Thyroid gland (tissue), 4 donors: ENCODE results near the gene LRP1. TPM values are rescaled to one million over a fixed set of nuclear protein-coding genes. Genes with fewer than 3 reads are reported as not detected.

ENCODE experiments used
- DNase-seq, 2 donors: peaks; one replicate each; pipeline ENCODE4 v3.0.0-alpha.2; 2019
- H3K27ac ChIP-seq, 3 donors: fragments of 200-600 bp; sonication (generic); 1 replicate in 2 of 3; 2 replicates in 1 of 3; pipeline ENCODE4 v1.5.1; 2016 to 2019; ENCODE audit warnings: mild to moderate bottlenecking in 1 of 3, moderate library complexity in 1 of 3
- H3K27me3 ChIP-seq: fragments of 200-600 bp; sonication (generic); one replicate; pipeline ENCODE4 v1.5.1; 2019
- H3K36me3 ChIP-seq, 2 donors: fragments of 200-600 bp; sonication (generic); one replicate each; pipeline ENCODE4 v1.5.1; 2016 to 2019
- H3K4me1 ChIP-seq, 2 donors: fragments of 200-600 bp; sonication (generic); one replicate each; pipeline ENCODE4 v1.5.1; 2017 to 2019
- H3K4me3 ChIP-seq, 3 donors: fragments of 200-600 bp; sonication (generic); replicated peaks in 1 of 3; 1 replicate in 2 of 3; 2 replicates in 1 of 3; pipeline ENCODE4 v1.5.1; 2016; ENCODE audit warnings: mild to moderate bottlenecking in 1 of 3
- H3K9me3 ChIP-seq: fragments of 200-600 bp; sonication (generic); one replicate; pipeline ENCODE4 v1.5.1; 2017
- CTCF ChIP-seq, 6 experiments: fragments of 200-600 bp in 3 of 6; fragments of 450-650 bp in 3 of 6; sonication (generic) in 3 of 6; IDR thresholded peaks; one replicate each; pipeline ENCODE4 v1.5.1; 2016 to 2019; ENCODE audit warnings: antibody characterized with exemption in 6 of 6, mild to moderate bottlenecking in 2 of 6, inconsistent platforms in 1 of 6, moderate library complexity in 1 of 6
- POLR2A ChIP-seq, 2 donors: fragments of 450-650 bp; IDR thresholded peaks; one replicate each; pipeline ENCODE4 v1.6.1; 2017; ENCODE audit warnings: antibody characterized with exemption in 2 of 2, mild to moderate bottlenecking in 2 of 2, moderate library complexity in 1 of 2
- WGBS, 2 donors: methylation state at CpG; one replicate each; pipeline ENCODE4 v1.1.5; 2017; 5-methylcytosine and 5-hydroxymethylcytosine counted together
- intact Hi-C: fragments of 100-400 bp; cut with DNase I; formaldehyde crosslinking; loops from one replicate; pipeline ENCODE4 v1.15.1; 2023
- total RNA-seq, 4 donors: library from RNA; depleted of rRNA; stranded (reverse); fragments of >200 nt; gene quantifications; one replicate each; pipeline ENCODE4 v1.2.3, GENCODE V29; 2016

LRP1 gene
- total RNA-seq, 4 donors from 2014 or later, result 98.5 to 161 (median 118) TPM

DNA sequence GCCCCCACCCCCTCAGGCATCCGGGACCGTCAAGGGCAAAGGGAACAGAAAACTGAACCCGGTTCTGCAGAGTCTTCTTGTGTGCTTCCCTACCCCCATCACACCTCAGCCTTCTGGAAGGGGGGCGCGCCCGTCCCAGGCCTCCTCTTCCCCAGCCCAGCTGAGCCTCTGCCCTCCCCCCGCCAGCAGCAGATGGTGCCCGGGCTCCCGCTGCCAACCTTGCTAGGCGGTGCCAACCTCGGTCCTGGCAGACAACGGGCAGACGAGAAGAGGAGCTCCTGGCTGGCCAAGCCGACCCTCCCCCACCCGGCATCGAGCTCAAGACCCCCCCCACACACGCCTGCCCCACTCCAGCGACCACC, 114.0 kb downstream of the LRP1 start:
- TF ChIP-seq CTCF (IDR thresholded peaks at IDR 0.05) (no peak), POLR2A (IDR thresholded peaks at IDR 0.05) (no peak)
- Histone ChIP-seq H3K9me3 (no peaks in the 10 kb centered on the region), H3K4me3 (peak overlapping the region in 1 of 3 donors; percentile 27), H3K27ac (no peak overlapping the region), H3K4me1 (peaks cover 31 to 60% of the 10 kb centered on the region in 2 donors), H3K27me3 (peaks cover 35% of the 10 kb centered on the region), H3K36me3 (no peaks in the 10 kb centered on the region)
- intact Hi-C loops, result no loop called here
- DNase-seq, result peak; percentile 34 to 36
- WGBS, 2 donors, result 0% methylated on average over 11 of the region's 18 CpGs; no CpG with 5 or more reads in 1 of the 2 donors

DNA sequence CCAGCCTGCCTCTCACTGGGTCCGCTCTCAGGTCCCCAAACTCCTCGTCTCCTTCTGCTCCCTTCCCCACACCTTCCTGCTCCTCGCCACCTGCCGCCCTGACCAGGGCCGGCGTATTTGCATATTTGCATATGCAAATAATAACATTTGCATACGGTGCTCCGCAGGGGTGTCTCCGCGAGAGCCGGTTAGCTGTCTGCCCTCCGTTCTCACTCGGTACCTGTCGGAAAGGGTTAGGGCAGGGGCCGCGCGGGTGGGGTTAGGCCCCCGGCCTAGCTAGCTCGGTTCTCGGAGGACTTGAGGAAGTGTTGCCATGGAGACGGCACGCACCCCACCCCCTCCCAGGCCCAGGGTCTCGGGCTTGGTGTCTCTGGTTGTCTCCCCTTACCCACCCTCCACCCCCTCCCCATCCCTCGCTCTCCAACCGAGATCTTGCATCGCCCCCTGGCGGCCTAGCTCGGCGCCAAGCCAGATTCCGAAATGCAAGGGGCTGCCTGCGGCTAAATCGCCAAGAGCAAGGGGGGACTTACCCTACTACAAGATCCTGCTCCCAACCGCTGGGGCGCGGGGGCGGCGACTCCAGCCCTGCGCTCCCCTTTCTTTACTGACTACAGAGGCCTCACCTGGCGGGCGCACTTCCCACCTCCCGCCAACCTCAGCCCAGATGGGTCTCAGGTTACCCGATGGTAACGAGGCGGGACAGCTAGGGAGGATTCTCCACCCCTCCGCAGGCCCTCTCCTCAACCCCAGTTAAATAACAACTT, 114.6 kb downstream of the LRP1 start:
- intact Hi-C loops, result no loop called here
- Histone ChIP-seq H3K9me3 (no peaks in the 10 kb centered on the region), H3K4me3 (peak overlapping the region in 2 of 3 donors; percentile 6 to 27), H3K27me3 (peaks cover 35% of the 10 kb centered on the region), H3K27ac (no peak overlapping the region), H3K4me1 (peaks cover 31 to 56% of the 10 kb centered on the region in 2 donors), H3K36me3 (no peaks in the 10 kb centered on the region)
- DNase-seq, result peak; percentile 39 to 41
- WGBS, 2 donors, result 1 to 2% methylated on average over 22 to 41 of the region's 45 CpGs
- TF ChIP-seq CTCF (IDR thresholded peaks at IDR 0.05) (peak in 5 of 6 experiments; percentile 23 to 59 (median 37)), POLR2A (IDR thresholded peaks at IDR 0.05) (no peak)

DNA sequence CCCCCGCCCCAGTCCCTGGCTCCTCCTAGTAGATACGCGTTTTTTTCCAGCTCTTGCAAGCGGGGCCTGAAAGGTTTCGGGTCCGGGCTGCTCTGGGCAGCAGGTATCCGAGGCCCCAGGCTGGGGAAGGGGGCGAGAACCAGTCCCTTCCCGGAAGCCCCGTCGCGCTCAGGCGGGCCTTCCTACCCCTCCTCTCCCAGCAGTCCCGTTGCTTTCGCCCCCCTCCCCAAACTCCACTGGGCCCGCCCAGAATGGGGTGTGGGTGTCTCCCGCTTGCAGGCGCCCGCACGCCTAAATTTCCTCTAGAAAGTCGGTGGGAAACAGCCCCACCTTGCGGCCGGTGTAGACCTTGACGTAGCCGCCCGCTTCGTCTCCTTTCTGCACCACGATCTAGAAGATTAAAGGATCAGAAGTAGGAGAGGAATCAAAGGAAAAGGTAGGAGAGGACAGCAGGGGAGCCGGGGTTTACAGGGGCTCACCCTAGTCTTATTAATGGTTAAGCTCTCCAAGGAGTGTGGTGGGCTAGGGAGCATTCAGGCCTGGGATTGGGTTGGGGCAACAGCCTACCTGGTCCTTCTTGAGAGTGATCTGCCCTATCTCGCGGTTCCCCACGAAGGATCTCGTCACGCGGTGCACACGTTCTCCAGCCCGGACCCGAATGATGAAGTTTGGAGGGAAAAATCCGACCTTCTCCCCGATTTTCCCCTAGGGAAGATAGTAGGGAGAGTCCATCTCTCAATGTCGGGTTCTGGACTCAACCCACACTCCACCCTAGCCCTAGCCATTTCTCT, 115.4 kb downstream of the LRP1 start:
- Histone ChIP-seq H3K27ac (no peak overlapping the region), H3K36me3 (no peaks in the 10 kb centered on the region), H3K4me1 (peaks cover 31 to 47% of the 10 kb centered on the region in 2 donors), H3K9me3 (no peaks in the 10 kb centered on the region), H3K27me3 (peaks cover 35% of the 10 kb centered on the region), H3K4me3 (peak overlapping the region in 1 of 3 donors; percentile 27)
- TF ChIP-seq CTCF (IDR thresholded peaks at IDR 0.05), result peak; percentile 24 to 80 (median 60)
- no peak for TF ChIP-seq POLR2A (IDR thresholded peaks at IDR 0.05)
- DNase-seq, result peak; percentile 71 to 75
- 8 to 12% methylated on average over 37 to 41 of the region's 41 CpGs for WGBS, 2 donors
- intact Hi-C loops, result loop anchor here (2.0 kb wide), 1 partner anchor 29 kb away; no protein-coding TSS in a partner anchor

DNA sequence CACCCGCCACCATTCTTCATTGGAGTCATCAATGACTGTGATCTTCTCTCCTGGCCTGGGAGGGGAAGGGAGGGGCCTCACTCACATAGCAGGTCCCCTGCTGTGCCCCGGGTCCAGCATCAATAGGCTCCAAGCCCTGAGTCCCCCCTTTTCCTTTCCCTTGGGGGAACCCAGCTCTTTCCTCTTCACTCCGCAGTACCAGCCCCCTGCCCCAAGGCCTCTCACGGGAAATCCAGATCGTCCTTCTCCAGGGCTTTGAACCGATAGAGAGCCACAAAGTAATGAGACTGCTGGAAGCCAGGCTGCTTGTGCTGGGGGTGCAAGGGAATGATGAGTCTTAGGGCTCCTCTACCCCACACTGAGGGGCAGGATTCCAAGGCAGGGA, 116.0 kb downstream of the LRP1 start:
- Histone ChIP-seq H3K4me1 (peaks cover 31 to 42% of the 10 kb centered on the region in 2 donors), H3K27me3 (peaks cover 35% of the 10 kb centered on the region), H3K27ac (no peak overlapping the region), H3K4me3 (no peak overlapping the region), H3K36me3 (no peaks in the 10 kb centered on the region), H3K9me3 (no peaks in the 10 kb centered on the region)
- WGBS, 2 donors, result 55 to 58% methylated on average over 6 of the region's 6 CpGs
- intact Hi-C loops, result loop anchor here (2.0 kb wide), 1 partner anchor 30 kb away; no protein-coding TSS in a partner anchor
- DNase-seq, result no peak
- TF ChIP-seq CTCF (IDR thresholded peaks at IDR 0.05) (no peak), POLR2A (IDR thresholded peaks at IDR 0.05) (no peak)
